K562 (cell line): Measurements from ENCODE around the gene CRCP. TPM values are rescaled to one million over a fixed set of nuclear protein-coding genes. Genes with fewer than 3 reads are reported as not detected.
A peak's percentile ranks its signal among the peaks of the same experiment; 100 is the strongest.

Experiments
- ATAC-seq: fragments of 200-7000 bp; cut with Tn5 transposase; 3 replicates; pipeline ENCODE4 v1.9.1; 2020; ENCODE audit warnings: moderate library complexity
- BruUV-seq: library from RNA; stranded (reverse); fragments of 400-500 nt; replicated peaks from 2 replicates; lab custom pipeline; 2021; lab: Mats Ljungman, UMichigan
- CTCF ChIA-PET: fragments of 300-600 bp; formaldehyde crosslinking; extraction: SDS; loops from one replicate; lab custom pipeline; 2021; ENCODE audit warnings: low intra/inter-chr PET ratio; lab: Yijun Ruan, JAX
- POLR2A ChIA-PET: fragments of 300-600, 350-650 bp; sonication (Branson Sonifier 250); formaldehyde crosslinking; extraction: SDS; loops from one replicate; lab custom pipeline; 2021; ENCODE audit warnings: antibody characterized with exemption, inconsistent platforms; lab: Yijun Ruan, JAX
- DNase-seq, 4 experiments: peaks; one replicate each; pipeline versions ENCODE4 v3.0.0 to v3.0.0-alpha.2; 2011 to 2018; ENCODE audit warnings: low spot score in 3 of 4, mixed read lengths in 3 of 4; ENCODE audit errors: extremely low read depth in 1 of 4
- FAIRE-seq: peaks from 2 replicates; lab custom pipeline; 2011; peaks lifted over from hg19 to GRCh38; lab: Jason Lieb, UNC
- H2AFZ ChIP-seq: 2 replicates; pipeline ENCODE4 v1.6.0; 2011; ENCODE audit warnings: low read depth, low read length, control low read depth, inconsistent platforms
- H3K27ac ChIP-seq: fragments of 200-600 bp; 3 replicates; pipeline ENCODE4 v1.8.0; 2011; ENCODE audit warnings: low read depth, mild to moderate bottlenecking, control low read depth, inconsistent platforms, low read length, moderate library complexity, mixed read lengths; ENCODE audit errors: extremely low read depth
- H3K27me3 ChIP-seq, 2 experiments: fragments of 300-600 bp in 1 of 2; 2 replicates in 1 of 2; 3 replicates in 1 of 2; pipeline versions ENCODE4 v1.6.0 to v1.8.0; 2011; ENCODE audit warnings: inconsistent platforms in 2 of 2, low read length in 2 of 2, mild to moderate bottlenecking in 1 of 2, mixed read lengths in 1 of 2, moderate library complexity in 1 of 2; ENCODE audit not compliant: control insufficient read depth in 2 of 2, insufficient read depth in 2 of 2
- H3K36me3 ChIP-seq: fragments of 300-600 bp; 3 replicates; pipeline ENCODE4 v1.8.0; 2011; ENCODE audit warnings: mild to moderate bottlenecking, low read length, inconsistent platforms; ENCODE audit not compliant: control insufficient read depth, insufficient read depth
- H3K4me1 ChIP-seq, 2 experiments: fragments of 200-600 bp in 1 of 2; replicated peaks in 1 of 2; 2 replicates in 1 of 2; 3 replicates in 1 of 2; pipeline versions ENCODE4 v1.5.1 to v1.8.0; 2011; ENCODE audit warnings: inconsistent platforms in 2 of 2, low read length in 2 of 2, mild to moderate bottlenecking in 1 of 2, mixed read lengths in 1 of 2, moderate library complexity in 1 of 2; ENCODE audit not compliant: control insufficient read depth in 2 of 2, insufficient read depth in 2 of 2
- H3K4me2 ChIP-seq: 2 replicates; pipeline ENCODE4 v1.6.1; 2011; ENCODE audit warnings: low read length, control low read depth, inconsistent platforms, mixed read lengths; ENCODE audit not compliant: insufficient read depth
- H3K4me3 ChIP-seq: fragments of 200-600 bp; sonication (generic), shearing (Covaris generic); 2 replicates; pipeline ENCODE4 v1.5.1; 2016; ENCODE audit warnings: control low read depth, inconsistent platforms
- H3K79me2 ChIP-seq: fragments of 200-600 bp; 3 replicates; pipeline ENCODE4 v1.8.0; 2011; ENCODE audit warnings: low read length, inconsistent platforms; ENCODE audit not compliant: control insufficient read depth, insufficient read depth
- H3K9ac ChIP-seq, 2 experiments: 2 replicates each; pipeline versions ENCODE4 v1.6.0 to v1.6.1; 2011; ENCODE audit warnings: low read depth in 2 of 2, low read length in 2 of 2, control low read depth in 1 of 2, inconsistent platforms in 1 of 2, mild to moderate bottlenecking in 1 of 2, mixed read lengths in 1 of 2; ENCODE audit not compliant: insufficient read depth in 1 of 2
- H3K9me1 ChIP-seq: one replicate; pipeline ENCODE4 v1.6.0; 2011; ENCODE audit warnings: inconsistent platforms, mild to moderate bottlenecking, low read length, moderate library complexity; ENCODE audit not compliant: control insufficient read depth, insufficient read depth
- H3K9me3 ChIP-seq: replicated peaks from 2 replicates; pipeline ENCODE4 v1.5.1; 2011; ENCODE audit warnings: low read depth, low read length, inconsistent platforms; ENCODE audit not compliant: control insufficient read depth, insufficient read depth
- H4K20me1 ChIP-seq: replicated peaks from 2 replicates; pipeline ENCODE4 v1.6.1; 2011; ENCODE audit warnings: low read length, inconsistent platforms, mixed read lengths; ENCODE audit not compliant: control insufficient read depth, insufficient read depth
- C11orf30 ChIP-seq: fragments of 450-650 bp; IDR thresholded peaks from 2 replicates; pipeline ENCODE4 v1.6.1; 2016; ENCODE audit warnings: low read depth, mild to moderate bottlenecking
- MAFF ChIP-seq: IDR thresholded peaks from 2 replicates; pipeline ENCODE4 v1.6.1; 2012; ENCODE audit warnings: low read length, improper control_type of control experiment
- MAFG ChIP-seq: fragments of 450-650 bp; conservative IDR thresholded peaks from 2 replicates; pipeline ENCODE4 v1.6.1; 2016; ENCODE audit warnings: missing genetic modification characterization, missing compliant biosample characterization
- MAFK ChIP-seq: IDR thresholded peaks from 2 replicates; pipeline ENCODE4 v1.6.1; 2011; ENCODE audit warnings: low read length, improper control_type of control experiment
- NRF1 ChIP-seq, 2 experiments: fragments of 450-650 bp; IDR thresholded peaks in 1 of 2; conservative IDR thresholded peaks in 1 of 2; 2 replicates each; pipeline ENCODE4 v1.6.1; 2014; ENCODE audit warnings: mild to moderate bottlenecking in 2 of 2
- ZBTB5 ChIP-seq: fragments of 450-650 bp; IDR thresholded peaks from 2 replicates; pipeline ENCODE4 v1.6.1; 2017; ENCODE audit warnings: antibody characterized with exemption
- ZNF316 ChIP-seq: fragments of 450-650 bp; IDR thresholded peaks from 2 replicates; pipeline ENCODE4 v1.6.1; 2016
- WGBS: fragments of 100-300 bp; shearing (Covaris generic); methylation state at CpG from one replicate; pipeline ENCODE4 v1.1.6; 2016; ENCODE audit warnings: low coverage, mixed read lengths; ENCODE audit not compliant: insufficient coverage; ENCODE audit errors: missing lambda C conversion rate; 5-methylcytosine and 5-hydroxymethylcytosine counted together
- in situ Hi-C: fragments of 300-500 bp; cut with MboI; formaldehyde crosslinking; loops from 4 replicates; pipeline ENCODE4 v1.15.0; 2018; ENCODE audit warnings: inconsistent platforms, mixed read lengths
- intact Hi-C: fragments of 100-400 bp; cut with micrococcal nuclease; formaldehyde crosslinking; loops from 2 replicates; pipeline ENCODE4 v1.14.2; 2022
- polyA plus RNA-seq, 8 experiments: library from polyadenylated mRNA; depleted of rRNA in 4 of 8; stranded (reverse) in 5 of 8; unstranded in 3 of 8; fragments of >200 nt; fragmentation: Nextera tagmentation in 2 of 8; fragmentation: Illumina TruSeq in 1 of 8; extraction: Ambion mirVana in 2 of 8; extraction: Trizol in 1 of 8; gene quantifications; 2 replicates each; pipeline versions ENCODE4 v1.2.1 to v1.2.3, GENCODE V29; 2011 to 2014; ENCODE audit warnings: inconsistent platforms in 1 of 8, missing spikeins in 1 of 8
- total RNA-seq, 7 experiments: library from RNA; depleted of rRNA in 6 of 7; stranded (reverse); fragments of >200 nt in 6 of 7; fragmentation: Illumina TruSeq in 2 of 7; extraction: Trizol in 2 of 7; gene quantifications; 2 replicates each; pipeline versions ENCODE4 v1.2.1 to v1.2.3, GENCODE V29; 2011 to 2021; ENCODE audit warnings: low replicate concordance in 1 of 7
- TF ChIP-seq, protein P1 (sequence below): fragments of 250-450 bp; sonication (Bioruptor Pico); IDR thresholded peaks from 2 replicates; pipeline ENCODE4 v1.4.0; 2020

Gene CRCP
- total and polyA plus RNA-seq, 9 of the 15 experiments (the other 6 are each of a cell fraction or from before 2014, with no cell fraction given): 22.1 to 58.3 (median 43.4) TPM

GRCh38 chr7:66186991-66187390 lies 72.3 kb downstream of the CRCP start:
- Histone ChIP-seq H3K9ac (no peak overlapping the region), H3K9me1 (no peaks in the 10 kb centered on the region), H3K36me3 (no peaks in the 10 kb centered on the region), H3K79me2 (no peaks in the 10 kb centered on the region), H3K27me3 (peaks cover 8 to 25% of the 10 kb centered on the region in 2 experiments; a peak in 4 of 5 replicates), H3K4me3 (no peak overlapping the region), H3K9me3 (peaks cover 3% of the 10 kb centered on the region; the same call in 1 of the 2 replicates), H3K4me1 (no peaks in the 10 kb centered on the region), H3K27ac (no peak overlapping the region), H4K20me1 (no peaks in the 10 kb centered on the region), H3K4me2 (no peak overlapping the region), H2AFZ (no peak overlapping the region)
- FAIRE-seq (no peak), DNase-seq (no peak), ATAC-seq (no peak)
- TF ChIP-seq MAFF: peak; percentile 60
- no peak for TF ChIP-seq ZBTB5
- peak; percentile 70 for TF ChIP-seq C11orf30
- TF ChIP-seq NRF1 (conservative IDR thresholded peaks at IDR 0.05 in 1 of 2, IDR thresholded peaks at IDR 0.05 in 1 of 2): no peak
- peak; percentile 48; the same call in 1 of the 2 replicates for TF ChIP-seq MAFK
- TF ChIP-seq ZNF316: peak; percentile 80
- TF ChIP-seq, protein P1, sequence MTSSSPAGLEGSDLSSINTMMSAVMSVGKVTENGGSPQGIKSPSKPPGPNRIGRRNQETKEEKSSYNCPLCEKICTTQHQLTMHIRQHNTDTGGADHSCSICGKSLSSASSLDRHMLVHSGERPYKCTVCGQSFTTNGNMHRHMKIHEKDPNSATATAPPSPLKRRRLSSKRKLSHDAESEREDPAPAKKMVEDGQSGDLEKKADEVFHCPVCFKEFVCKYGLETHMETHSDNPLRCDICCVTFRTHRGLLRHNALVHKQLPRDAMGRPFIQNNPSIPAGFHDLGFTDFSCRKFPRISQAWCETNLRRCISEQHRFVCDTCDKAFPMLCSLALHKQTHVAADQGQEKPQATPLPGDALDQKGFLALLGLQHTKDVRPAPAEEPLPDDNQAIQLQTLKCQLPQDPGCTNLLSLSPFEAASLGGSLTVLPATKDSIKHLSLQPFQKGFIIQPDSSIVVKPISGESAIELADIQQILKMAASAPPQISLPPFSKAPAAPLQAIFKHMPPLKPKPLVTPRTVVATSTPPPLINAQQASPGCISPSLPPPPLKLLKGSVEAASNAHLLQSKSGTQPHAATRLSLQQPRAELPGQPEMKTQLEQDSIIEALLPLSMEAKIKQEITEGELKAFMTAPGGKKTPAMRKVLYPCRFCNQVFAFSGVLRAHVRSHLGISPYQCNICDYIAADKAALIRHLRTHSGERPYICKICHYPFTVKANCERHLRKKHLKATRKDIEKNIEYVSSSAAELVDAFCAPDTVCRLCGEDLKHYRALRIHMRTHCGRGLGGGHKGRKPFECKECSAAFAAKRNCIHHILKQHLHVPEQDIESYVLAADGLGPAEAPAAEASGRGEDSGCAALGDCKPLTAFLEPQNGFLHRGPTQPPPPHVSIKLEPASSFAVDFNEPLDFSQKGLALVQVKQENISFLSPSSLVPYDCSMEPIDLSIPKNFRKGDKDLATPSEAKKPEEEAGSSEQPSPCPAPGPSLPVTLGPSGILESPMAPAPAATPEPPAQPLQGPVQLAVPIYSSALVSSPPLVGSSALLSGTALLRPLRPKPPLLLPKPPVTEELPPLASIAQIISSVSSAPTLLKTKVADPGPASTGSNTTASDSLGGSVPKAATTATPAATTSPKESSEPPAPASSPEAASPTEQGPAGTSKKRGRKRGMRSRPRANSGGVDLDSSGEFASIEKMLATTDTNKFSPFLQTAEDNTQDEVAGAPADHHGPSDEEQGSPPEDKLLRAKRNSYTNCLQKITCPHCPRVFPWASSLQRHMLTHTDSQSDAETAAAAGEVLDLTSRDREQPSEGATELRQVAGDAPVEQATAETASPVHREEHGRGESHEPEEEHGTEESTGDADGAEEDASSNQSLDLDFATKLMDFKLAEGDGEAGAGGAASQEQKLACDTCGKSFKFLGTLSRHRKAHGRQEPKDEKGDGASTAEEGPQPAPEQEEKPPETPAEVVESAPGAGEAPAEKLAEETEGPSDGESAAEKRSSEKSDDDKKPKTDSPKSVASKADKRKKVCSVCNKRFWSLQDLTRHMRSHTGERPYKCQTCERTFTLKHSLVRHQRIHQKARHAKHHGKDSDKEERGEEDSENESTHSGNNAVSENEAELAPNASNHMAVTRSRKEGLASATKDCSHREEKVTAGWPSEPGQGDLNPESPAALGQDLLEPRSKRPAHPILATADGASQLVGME (CRISPR knock-in tag): no peak
- peak; percentile 55 for TF ChIP-seq MAFG (tag)
- intact Hi-C loops (no loop called here), in situ Hi-C loops (no loop called here)
- POLR2A ChIA-PET: interaction anchor here (0.6 to 1.2 kb wide), 2 partner anchors 19 to 464 kb away, joined by 3 read pairs; no protein-coding TSS in a partner anchor
- WGBS: 0% methylated on average over 4 of the region's 4 CpGs
- BruUV-seq: no TSS peak
- CTCF ChIA-PET: no interaction called here
